GM21576 (cell line): ENCODE data around the gene SMU1.
"Not testable (repeated sequence)": the region's sequence is repeated elsewhere in the genome, so short reads cannot be mapped to it uniquely, and the experiment has no call there.

Experiments
- ATAC-seq: cut with Tn5 transposase; IDR thresholded peaks from one replicate; pipeline ENCODE4 v1.9.1; 2021; ENCODE audit warnings: mild to moderate bottlenecking, moderate library complexity; ENCODE audit not compliant: unreplicated experiment

The SMU1 gene

GRCh38 chr9:33105959-33106358 lies 29.5 kb upstream of the SMU1 start:
- no peak for ATAC-seq

GRCh38 chr9:33105504-33105903 lies 29.0 kb upstream of the SMU1 start:
- no peak for ATAC-seq

DNA sequence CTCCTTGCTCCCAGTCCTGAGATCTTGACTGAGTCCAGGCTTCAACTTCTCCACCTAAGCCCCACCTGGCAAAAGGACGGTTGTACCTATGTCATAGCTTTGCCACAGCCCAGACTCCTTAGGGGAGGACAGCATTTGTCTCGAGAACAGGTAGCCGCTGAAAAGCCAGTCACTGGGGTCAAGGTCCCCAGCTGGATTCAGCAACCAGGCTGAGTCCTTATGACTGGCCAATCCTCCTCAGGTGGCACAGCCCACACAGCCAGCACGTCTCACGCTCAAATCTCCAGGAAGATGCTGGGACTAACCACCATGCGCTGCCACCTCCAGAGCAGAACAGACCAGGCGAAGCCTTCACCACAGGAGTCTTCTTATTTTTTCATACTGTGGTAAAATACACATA lies 27.9 kb upstream of the SMU1 start:
- ATAC-seq: no peak

DNA sequence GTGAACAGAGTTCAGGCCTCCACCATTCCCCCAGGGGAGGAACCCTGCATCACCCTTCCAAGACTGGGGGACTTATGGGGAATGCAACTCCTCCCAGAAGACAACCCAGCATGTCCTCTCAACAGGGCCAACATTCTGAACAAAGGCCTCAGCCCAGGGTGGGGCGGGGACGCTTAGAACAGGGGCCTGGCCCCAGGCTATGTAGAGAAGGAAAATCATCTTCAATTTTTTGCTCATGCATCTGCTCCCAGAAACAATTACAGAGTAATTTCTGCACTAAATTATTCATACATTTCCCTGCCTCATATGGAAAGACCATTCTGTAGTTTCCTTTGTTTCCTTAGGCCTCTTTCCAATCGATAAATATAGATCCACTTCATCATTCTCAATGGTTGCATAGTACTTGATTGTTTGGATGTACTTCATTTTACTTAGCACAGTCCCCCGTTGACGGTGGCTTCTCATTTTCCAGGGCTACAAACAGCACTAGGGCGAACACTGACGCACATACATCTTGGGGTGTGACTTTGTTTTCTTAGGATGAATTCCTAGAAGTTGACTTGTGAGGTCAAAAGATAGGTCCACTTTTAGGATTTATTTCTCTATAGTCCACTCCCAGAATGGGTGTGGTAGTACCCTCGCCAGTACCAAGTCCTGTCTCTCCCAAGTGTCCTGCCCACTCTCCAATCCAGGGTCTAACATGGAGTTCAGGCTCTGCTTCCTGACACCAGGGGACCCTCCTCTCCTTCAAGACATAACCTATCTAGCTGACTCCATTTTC lies 27.2 kb upstream of the SMU1 start:
- no peak for ATAC-seq

- ATAC-seq: no peak
Observed at GRCh38 chr9:33102551-33103210, 26.2 kb upstream of the SMU1 start.

DNA sequence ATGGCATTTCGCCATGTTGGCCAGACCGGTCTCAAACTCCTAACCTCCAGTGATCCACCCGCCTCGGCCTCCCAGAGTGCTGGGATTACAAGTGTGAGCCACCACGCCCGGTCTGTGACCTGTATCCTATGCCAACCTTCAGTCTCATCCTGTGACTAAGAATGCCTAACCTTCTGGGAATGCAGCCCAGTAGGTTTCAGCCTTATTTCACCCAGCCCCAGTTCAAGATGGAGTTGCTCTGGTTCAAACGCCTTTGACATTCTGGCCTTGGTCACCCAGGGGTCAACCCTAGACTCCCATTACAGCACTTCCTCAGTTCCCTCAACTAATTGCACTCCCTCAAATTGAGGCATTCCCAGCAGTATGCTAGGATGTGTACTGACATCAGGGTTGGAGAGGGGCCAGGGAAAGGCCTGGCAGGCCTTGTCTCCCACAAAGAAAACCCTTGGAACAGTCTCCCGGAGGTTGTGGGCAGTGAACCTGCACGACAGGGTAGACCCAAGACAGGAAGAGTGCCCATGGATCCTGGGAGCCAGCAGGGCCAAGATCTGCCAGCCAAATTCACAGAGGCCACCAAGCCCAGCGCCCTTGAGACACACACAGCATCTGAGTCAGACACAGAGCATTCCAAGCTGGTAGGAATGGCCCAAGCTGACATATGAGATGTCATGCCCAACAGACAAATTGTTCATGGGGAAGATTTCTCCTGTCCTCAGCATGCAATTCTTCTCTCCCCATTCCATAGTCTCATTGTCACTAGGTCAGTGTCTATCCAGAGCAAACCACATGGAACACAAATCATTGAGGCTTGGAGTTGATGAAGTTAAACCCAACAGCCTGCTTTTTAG lies 24.9 kb upstream of the SMU1 start:
- no peak for ATAC-seq

DNA sequence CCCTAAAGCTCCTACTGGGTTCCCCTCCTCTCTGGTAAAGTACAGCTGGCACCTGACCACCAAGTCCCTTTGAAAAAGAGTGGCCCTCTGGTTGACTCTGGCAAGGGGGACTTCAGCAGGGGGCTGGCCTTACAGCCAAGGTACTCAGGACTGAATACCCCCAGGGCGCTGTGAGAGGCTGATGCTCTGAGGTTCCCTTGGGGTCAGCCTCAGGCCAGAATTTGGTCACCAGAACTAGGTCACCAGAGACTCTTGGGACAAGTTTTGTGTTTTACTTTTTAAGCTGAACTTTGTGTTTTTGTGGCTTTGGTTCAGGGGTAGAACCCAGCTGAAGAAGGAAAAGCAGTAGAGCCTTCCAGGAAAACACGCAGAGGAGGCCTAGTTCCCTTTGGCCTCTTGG lies 23.3 kb upstream of the SMU1 start:
- no peak for ATAC-seq

DNA sequence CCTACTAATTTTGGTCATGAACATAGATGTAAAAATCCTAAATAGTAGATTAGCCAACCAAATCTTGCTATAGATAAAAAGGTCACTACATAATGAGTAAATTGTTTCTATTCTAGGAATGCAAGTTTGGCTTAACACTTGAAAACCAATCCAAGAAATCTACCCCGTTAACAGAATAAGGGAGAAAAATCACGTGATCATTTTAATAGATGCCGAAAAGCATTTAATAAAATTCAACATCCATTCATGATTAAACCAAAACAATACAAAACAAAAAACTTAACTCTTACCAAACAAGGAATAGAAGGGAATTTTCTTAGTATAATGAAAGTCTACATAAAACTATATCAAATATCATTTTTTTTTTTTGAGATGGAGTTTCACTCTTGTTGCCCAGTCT lies 20.7 kb upstream of the SMU1 start:
- ATAC-seq: no peak

GRCh38 chr9:33092634-33093033 lies 16.2 kb upstream of the SMU1 start:
- no peak for ATAC-seq

DNA sequence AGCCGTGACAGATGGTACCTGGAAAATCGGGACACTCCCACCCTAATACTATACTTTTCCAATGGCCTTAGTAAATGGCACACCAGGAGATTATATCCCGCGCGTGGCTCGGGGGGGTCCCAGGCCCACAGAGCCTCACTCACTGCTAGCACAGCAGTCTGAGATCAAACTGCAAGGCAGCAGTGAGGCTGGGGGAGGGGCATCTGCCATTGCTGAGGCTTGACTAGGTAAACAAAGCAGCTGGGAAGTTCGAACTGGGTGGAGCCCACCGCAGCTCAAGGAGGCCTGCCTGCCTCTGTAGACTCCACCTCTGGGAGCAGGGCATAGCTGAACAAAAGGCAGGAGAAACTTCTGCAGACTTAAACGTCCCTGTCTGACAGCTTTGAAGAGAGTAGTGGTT lies 9.2 kb upstream of the SMU1 start:
- not testable (repeated sequence) for ATAC-seq

- no peak for ATAC-seq
Observed at GRCh38 chr9:33082538-33083326, 6.3 kb upstream of the SMU1 start.

- ATAC-seq: no peak
Observed at GRCh38 chr9:33082128-33082527, 5.7 kb upstream of the SMU1 start.

GRCh38 chr9:33081128-33081851 lies 4.8 kb upstream of the SMU1 start:
- peak; percentile 40 for ATAC-seq

DNA sequence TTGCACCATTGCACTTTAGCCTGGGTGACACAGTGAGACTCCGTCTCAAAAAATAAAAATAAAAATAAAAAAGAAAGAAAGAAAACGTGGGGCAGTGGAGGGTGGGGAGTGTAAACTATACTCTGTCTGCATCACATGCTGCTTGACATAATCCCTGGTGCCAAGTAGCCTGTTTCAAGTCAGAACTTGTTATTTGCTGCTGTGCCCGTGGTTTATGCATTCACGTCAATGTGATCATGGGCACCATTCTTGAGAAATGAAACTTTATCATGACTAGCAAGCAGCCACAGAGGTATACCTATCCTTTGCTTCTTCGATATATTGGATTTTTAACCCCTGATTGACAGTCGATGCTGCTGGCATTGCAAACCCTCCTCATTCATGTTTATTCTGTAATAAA lies 4.1 kb upstream of the SMU1 start:
- ATAC-seq: no peak

- no peak for ATAC-seq
Observed at GRCh38 chr9:33068991-33069390, 7.5 kb downstream of the SMU1 start.

- peak; percentile 84 for ATAC-seq
Observed at GRCh38 chr9:33065157-33066076, 11.1 kb downstream of the SMU1 start.

DNA sequence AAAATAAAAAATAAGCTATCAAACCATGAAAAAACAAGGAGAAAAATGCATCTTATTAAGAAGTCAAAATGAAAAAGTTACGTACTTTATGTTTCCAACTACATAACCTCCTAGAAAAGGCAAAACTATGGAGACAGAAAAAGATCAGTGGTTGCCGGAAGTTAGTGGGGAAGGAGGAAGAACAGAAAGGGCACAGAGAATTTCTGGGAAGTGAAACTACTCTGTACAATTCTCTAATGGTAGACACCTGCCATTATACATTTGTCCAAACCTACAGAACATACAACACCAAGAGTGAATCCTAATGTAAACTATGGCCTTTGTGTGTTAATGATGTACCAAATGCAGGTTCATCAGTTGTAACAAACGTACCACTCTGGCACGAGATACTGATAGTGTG lies 25.3 kb downstream of the SMU1 start:
- no peak for ATAC-seq

DNA sequence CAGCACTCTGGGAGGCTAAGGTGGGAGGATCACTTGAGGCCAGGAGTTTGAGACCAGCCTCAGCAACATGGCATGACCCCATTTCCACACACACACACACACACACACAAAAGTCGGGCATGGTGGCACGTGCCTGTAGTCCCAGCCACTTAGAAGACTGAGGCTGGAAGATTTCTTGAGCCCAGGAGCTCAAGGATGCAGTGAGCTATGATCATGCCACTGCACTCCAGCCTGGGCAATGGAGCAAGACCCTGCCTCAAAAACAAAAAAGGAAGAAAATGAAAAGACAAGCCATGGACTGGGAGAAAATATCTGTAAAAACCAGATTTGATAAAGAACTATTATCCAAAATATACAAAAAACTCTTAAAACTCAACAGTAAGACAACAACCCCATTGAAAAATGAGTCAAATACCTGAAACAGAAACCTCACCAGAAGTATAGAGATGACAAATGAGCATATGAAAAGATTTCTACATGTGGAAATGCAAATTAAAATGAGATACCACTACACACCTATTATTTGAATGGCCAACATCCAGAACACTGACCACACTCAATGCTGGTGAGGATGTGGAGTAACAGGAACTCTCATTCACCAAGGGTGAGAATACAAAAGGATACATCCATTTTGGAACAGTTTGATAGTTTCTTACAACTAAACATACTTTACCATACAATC lies 26.7 kb downstream of the SMU1 start:
- ATAC-seq: peak; percentile 72

DNA sequence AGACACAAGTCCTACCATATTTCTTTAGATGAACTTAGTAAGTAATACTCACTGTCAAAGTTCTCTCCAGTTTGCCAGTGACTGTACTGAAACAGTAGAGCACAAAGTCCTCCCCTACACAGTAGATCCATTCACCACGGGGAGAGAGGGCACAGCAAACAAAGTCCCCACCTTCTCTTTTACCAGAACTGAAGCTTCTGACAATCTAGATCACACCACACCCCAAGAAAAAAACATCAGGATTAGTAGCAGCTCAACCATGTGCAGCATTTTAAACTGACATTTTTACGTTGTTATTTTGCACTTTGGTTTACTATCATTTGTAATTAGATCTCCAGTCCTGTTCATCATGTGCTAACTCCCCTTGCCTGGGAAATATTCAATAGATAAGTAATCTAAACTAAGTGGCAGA lies 28.4 kb downstream of the SMU1 start:
- ATAC-seq: no peak
